ENCODE data around the gene METAP1.

Gene METAP1

GRCh38 chr4:99071159-99071558 lies 75.6 kb downstream of the METAP1 start:
- DNase-seq (ENCODE audit: low read depth): no peak
- no peak for TF ChIP-seq CTCF (conservative IDR thresholded peaks at IDR 0.05; ENCODE audit: low read length)
- H3K4me3 ChIP-seq (ENCODE audit: low read length): no peak overlapping the region

- no peak for TF ChIP-seq CTCF (conservative IDR thresholded peaks at IDR 0.05; ENCODE audit: low read length)
Measured at GRCh38 chr4:99074816-99075215, 79.3 kb downstream of the METAP1 start.

GRCh38 chr4:99076292-99076976 lies 80.9 kb downstream of the METAP1 start:
- TF ChIP-seq CTCF (conservative IDR thresholded peaks at IDR 0.05; ENCODE audit: low read length): no peak
- H3K4me3 ChIP-seq (ENCODE audit: low read length): no peak overlapping the region
- DNase-seq (ENCODE audit: low read depth): no peak

More at GRCh38 chr4:99074816-99075215, 79.3 kb downstream of the METAP1 start:
- no peak overlapping the region for H3K4me3 ChIP-seq (ENCODE audit: low read length)
- DNase-seq (ENCODE audit: low read depth): no peak

GRCh38 chr4:99077177-99077576 lies 81.7 kb downstream of the METAP1 start:
- TF ChIP-seq CTCF (conservative IDR thresholded peaks at IDR 0.05; ENCODE audit: low read length): no peak
- H3K4me3 ChIP-seq (ENCODE audit: low read length): no peak overlapping the region
- DNase-seq (ENCODE audit: low read depth): no peak

- no peak overlapping the region for H3K4me3 ChIP-seq (ENCODE audit: low read length)
- no peak for DNase-seq (ENCODE audit: low read depth)
- TF ChIP-seq CTCF (conservative IDR thresholded peaks at IDR 0.05; ENCODE audit: low read length): no peak
Measured at GRCh38 chr4:99078336-99078735, 82.8 kb downstream of the METAP1 start.

GRCh38 chr4:99078931-99079624 lies 83.6 kb downstream of the METAP1 start:
- no peak for DNase-seq (ENCODE audit: low read depth)
- H3K4me3 ChIP-seq (ENCODE audit: low read length): no peak overlapping the region
- TF ChIP-seq CTCF (conservative IDR thresholded peaks at IDR 0.05; ENCODE audit: low read length): no peak

Measured in AG10803 (cell line).